GM18909 (cell line): ENCODE measurements around the gene SCAPER.

Source experiments
- ATAC-seq: cut with Tn5 transposase; IDR thresholded peaks from one replicate; pipeline ENCODE4 v1.9.1; 2021; ENCODE audit warnings: mild to moderate bottlenecking; ENCODE audit not compliant: unreplicated experiment, poor library complexity

Gene SCAPER

DNA sequence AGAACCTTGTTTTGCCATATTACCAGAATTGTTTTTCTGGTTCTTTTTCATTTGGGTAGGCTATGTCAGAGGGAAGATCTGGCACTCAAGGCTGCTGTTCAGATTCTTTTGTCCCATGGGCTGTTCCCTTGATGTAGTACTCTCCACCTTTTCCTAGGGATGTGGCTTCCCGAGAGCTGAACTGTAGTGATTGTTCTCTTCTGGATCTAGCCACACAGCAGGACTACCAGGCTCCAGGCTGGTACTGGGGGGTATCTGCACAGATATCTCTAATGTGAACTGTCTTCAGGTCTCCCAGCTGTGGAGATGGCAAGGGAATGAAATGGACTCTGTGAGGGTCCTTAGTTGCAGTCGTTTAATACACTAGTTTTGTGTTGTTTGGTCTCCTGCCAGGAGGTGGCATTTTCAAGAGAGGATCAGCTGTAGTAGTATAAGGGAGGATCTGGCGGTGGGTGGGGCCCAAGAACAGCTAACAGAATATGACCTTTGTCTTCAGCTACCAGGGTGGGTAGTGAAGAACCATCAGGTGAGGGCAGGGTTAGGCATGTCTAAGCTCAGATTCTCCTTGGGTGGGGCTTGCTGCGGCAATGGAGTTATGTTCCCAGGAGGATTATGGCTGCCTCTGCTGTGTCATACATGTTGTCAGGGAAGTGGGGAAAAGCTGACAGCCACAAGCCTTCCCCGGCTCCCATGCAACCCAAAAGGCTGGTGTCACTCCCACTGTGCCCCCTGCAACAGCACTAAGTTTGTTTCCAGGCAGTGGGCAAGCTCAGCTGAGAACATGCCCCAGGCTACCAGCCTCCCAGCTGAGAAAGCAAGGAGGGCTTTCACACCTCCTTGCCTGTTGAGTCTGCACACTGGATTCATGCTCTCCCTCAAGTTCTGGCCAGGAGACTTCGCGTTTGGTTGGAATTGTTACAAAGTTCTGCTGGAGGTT lies 316.1 kb downstream of the SCAPER start:
- no peak for ATAC-seq

DNA sequence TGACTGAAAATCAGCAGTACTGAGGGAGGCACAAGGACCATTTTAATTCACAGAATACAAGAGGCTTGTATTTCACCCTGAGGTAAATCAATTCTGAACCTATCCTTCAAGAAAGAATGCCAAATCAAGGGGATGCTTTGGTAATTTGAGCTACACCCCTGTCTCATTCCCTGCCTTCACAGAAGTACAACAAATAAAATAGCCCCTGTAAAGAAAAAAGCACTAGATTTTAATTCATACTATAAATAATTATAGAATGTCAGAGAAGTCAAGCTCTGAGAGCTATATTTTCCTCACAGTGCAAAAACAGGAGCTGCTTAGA lies 319.6 kb downstream of the SCAPER start:
- ATAC-seq: no peak

DNA sequence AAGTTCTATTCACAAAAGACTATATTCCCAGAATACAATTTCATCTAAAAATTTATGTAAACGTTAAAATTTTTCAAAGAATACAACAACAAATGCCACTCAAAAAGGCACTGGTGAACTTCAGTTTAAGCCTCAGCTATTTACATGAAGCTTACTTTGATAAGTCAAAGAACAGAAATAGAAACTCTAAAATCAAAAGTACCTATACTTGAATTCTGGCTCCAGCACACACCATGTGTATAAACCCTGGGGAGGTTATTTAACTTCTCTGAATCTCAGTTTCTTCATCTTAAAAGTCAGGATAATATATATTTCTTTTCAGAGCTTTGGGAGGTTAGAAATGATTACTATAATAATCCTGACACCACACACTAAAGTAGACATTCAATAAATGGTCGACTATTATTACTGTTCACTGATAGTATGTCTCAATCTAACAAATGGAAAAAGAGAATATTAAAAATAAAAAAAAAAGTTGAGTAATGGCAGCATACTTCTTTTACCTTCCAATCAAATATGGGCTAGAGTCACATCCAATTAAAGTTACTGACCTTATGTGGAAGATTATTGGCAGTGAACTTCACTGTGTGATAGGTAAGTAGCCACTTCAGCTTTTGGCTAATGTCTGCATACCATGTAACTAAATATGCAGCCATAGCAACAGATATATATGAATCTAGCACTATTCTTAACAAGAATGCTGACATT lies 320.1 kb downstream of the SCAPER start:
- no peak for ATAC-seq

DNA sequence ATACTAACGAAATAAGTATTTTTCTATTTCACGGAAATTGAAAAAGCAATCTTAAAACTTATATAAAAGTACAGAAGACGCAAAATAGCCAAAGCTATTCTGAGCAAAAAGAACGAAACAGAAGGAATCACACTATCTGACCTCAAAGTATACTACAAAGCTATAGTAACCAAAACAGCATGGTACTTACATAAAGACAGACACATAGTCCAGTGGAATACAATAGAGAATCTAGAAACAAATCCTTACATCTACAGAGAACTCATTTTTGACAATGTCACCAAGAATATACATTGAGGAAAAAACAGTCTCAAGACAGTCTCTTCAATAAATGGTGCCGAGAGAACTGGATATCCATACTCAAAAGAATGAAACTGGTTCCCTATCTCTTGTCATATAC lies 322.6 kb downstream of the SCAPER start:
- no peak for ATAC-seq

DNA sequence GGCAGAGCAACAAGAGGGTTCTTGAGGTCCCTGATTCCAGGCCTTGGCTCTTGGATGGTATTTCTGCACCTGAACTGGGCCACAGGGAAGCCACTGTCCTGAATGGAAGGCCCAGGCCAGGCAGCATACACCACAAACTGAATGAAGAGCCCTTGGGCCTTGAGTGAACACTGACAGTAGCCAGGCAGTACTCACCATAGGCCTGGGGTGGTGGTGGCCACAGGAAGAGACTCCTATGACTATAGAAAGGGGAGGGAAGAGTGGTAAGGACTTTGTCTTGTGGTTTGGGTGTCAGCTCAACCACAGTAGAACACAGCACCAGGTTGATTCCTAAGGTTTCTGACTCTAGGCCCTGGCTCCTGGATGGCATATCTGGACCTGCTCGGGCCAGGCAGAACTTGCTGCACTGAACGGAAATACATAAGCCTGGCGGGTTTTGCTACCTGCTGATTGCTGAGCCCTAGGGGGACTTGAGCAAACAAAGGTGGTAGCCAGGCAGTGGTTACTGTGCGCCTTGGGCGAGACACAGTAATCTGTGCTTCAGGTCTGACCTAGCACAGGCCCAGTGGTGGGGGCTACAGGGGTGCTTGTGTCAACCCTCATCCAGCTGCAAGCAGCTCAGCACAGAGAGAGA lies 327.1 kb downstream of the SCAPER start:
- ATAC-seq: no peak

DNA sequence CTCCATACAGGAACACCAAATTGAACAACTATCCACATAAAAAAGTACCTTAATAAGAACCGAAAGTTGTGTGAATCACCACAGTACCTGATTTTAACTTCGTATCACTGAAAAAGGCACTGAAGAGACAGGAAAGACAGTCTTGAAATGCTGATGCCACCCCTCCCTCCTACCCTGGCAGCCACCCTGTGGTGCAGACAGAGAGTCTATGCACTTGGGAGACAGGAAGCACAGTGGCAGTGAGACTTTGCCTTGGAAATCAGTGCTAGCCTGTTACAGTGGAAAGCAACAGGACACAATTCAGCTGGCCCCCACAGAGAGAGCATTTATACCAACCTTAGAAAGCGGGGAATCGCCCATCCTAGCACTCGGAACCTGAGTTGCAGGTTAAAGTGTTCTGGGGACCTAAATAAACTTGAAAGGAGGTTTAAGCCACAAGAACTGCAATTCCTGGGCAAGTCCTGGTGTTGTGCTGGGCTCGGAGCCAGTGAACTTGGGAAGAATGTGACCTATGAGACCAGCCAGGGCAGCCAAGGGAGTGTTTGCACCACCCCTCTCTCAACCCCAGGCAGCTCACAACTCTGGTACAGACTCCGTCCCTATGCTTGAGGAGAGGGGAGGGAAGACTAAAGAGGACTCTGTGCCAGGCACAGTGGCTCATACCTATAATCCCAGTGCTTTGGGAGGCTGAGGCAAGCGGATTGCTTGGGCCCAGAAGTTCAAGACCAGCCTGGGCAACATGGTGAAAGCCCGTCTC lies 328.4 kb downstream of the SCAPER start:
- ATAC-seq: no peak

DNA sequence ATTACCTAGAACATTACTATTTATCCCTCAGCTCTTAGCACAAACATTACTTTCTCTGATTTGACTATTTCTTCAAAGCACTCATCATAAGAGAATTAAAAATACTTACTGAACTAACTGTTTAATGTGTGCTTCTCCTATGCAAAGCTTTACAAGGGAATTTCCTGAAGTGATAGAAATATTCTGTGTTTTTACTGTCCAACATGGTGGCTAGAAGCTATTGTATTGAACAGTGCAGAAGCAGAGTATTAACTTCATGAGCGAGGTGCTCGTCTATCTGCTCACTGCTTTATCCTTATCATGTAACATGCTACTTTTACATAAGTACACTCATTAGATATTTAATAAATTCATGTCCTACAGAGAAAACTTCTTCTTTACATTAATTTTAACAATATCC lies 329.5 kb downstream of the SCAPER start:
- ATAC-seq: no peak

DNA sequence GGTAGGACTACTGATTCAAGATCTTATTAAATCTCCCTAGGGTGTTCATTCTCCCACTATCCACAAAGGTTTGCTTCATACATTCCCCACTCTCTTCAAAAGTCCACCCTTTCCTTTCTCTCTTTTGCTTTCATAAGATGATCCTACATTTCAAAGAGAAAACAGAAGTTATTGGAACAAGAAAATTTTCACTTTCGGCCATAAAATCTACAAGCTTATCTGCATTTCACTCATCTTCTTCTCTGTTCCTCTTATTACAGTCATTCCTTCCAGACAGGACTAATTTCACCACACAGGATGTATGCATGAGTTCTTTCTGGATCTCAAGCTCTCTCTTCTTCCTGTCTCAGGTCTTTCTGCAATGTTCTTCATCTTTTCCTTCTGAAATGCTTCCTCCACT lies 329.9 kb downstream of the SCAPER start:
- peak; percentile 87 for ATAC-seq

DNA sequence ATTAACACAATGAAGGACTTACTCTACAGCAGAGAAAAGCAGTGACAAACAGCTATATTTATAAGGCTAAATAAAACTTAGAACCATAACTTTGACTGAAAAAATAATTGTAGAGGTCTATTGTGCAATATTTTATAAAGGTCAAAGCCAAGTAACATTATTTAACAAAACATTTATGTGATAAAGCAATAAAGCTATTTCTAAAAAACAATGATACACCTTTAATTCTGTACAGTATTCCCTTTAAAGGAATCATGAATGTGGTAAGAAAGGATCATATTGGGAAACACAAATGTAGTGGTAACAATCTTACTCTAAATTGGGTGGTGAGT lies 332.2 kb downstream of the SCAPER start:
- ATAC-seq: no peak

DNA sequence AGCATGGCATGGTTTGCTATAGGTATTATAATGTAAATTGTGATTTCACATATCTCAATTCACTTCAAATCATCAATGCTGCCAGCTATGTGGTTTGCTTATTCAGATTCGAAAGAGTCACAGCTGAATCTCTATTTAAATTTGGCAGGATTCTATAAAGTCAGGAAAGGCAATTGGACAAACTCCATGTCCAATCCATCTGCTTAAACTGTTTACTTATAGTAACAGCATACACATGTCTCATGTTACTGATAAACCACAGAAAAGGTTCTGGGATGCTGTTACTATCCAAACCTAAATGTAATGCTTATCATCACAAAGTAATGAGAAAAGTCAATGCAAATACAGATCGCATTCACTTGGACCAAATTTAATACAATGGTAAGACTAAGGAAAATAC lies 338.9 kb downstream of the SCAPER start:
- ATAC-seq: no peak

DNA sequence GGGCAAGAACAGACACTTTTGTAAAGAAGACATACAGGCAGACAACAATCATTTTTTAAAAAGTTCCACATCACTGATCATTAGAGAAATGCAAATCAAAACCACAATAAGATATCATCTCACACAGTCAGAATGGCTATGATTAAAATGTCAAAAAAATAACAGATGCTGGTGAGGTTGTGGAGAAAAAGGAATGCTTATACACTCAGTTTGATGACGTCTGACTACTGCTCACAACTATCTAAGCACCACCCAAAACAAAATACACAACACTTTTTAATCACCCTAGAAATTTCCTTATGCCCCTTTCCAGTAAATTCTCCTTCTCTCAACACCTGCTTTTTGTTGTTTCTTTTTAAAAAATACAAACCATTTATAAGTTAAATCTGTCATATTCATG lies 339.8 kb downstream of the SCAPER start:
- ATAC-seq: no peak

DNA sequence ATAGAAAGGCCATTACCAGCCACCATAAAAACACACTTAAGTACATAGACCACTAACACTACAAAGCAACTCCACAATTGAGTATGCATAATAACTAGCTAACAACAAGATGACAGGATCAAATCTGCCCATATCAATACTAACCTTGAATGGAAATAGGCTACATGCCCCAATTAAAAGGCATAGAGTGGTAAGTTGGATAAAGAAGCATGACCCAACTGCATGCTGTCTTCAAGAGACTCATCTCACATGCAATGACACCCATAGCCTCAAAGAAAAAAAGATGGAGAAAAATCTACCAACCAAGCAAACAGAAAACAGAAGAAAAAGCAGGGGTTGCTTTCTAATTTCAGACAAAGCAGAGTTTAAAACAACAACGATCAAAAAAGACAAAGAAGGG lies 349.9 kb downstream of the SCAPER start:
- ATAC-seq: no peak

DNA sequence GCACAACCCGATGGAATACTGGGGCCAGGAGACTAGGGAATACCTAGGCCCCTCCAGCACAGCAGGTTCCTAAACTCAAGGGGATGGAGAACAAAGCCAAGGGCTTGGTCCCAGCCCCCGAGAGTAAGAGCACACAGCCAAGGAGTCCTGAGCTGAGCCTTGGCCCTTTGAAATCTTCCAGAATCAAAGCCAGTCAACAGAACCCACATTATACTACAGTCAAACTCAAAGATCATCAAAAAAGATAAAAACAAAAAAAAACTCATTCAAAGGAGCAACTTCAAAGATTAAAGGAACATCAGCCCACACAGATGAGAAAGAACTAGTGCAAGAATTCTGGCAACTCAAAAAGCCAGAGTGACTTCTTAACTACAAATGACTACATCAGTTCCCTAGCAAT lies 351.6 kb downstream of the SCAPER start:
- no peak for ATAC-seq

DNA sequence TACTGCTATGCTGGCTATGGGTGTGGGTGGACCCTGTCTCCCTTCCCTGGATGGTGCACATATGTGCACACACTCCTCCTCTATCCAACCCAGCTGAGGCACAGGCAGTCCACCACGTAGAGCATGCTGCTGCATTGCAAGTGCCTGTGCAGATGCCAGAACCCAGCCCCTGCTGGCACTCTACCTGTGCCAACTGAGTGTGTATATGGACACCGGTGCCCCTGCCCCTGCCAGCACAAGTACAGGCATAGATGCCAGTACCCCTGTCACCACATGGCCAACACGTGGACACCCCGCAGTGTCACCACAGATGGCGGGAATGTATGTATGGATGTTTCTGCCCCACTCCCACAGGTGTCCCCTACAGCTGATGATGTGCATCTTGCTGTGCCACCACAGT lies 352.0 kb downstream of the SCAPER start:
- no peak for ATAC-seq

DNA sequence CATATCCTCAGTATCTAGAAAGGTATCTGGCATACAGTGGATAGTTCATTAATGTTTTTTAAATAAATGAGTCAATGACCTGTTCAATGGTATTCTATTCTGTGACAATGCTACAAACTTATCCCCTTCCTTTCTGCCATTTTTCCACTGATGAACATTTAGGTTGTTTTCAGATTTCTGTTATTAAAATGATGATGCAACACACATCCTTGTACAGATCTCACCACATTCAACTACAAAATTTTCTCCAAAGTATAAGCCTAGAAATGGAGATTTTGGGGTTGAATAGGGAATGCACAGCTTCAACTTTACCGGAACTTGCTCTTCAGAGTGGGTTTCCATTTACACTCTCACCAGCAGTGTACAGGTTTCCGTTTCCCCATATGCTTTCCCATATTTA lies 358.3 kb downstream of the SCAPER start:
- no peak for ATAC-seq

DNA sequence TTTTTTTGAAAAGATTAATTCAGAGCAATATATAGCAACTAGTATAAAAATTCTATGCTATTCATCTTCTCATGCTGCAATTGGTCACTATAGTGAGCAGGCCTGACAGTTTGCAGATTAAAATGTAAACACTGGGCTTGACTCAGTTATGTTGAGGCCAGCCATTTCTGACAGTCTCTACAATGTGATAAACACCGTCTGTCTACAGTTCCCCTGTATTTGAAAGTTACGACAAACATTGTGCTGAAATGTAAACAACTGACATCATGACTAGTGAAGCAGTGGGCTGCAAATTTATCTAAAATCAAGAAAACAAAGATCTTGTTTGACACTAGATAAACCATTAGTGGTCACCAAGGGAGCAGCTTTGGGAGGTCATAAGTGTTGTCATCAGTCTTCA lies 371.1 kb downstream of the SCAPER start:
- no peak for ATAC-seq

DNA sequence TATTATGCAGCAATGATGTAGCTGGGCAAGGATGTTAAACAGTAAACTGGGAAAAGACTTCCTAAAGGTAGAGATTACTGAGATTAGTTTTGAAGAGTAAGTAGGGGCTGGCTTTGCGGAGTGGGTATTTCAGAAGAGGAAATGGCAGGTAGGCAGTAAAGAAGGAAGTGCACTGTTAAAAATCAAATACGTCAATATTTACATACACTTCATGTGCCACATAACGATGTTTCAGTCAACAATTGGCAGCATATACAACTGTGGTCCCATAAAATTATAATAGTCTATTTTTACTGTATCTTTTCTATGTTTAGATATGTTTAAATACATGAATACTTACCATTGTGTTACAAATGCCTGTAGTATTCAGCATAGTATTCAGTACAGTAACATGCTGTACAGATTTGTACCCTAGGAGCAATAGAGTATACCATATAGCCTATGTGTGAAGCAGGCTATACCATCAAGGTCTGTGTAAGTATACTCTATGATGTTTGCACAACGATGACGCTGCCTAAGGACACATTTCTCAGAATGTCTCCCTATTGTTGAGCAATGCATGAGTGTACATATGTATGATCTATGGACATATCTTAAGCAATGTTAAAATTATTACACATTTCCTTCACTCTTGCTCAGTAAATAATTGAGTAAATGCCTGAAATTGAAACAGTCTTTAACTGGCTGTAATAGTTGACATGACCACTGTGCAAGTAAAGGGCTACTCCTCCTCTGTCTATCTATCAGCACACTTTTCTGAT lies 371.9 kb downstream of the SCAPER start:
- ATAC-seq: no peak

DNA sequence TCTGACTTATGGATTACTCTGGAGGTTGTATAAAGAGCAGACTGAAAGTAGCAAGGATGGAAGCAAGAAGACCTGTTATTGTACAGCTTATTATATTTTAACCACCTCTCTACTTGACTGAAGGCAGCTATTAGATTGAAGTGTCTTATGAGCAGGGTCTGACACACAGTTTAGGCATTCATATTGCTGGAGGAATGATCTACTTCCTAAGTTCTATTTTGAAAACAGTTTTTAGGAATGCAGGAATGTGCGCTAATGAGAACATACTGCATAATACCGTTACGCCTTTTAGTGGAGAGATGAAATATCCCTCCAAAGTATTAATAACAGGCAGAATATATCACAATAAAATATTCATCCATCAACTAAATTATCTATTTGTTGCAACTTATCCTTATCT lies 375.2 kb downstream of the SCAPER start:
- no peak for ATAC-seq

DNA sequence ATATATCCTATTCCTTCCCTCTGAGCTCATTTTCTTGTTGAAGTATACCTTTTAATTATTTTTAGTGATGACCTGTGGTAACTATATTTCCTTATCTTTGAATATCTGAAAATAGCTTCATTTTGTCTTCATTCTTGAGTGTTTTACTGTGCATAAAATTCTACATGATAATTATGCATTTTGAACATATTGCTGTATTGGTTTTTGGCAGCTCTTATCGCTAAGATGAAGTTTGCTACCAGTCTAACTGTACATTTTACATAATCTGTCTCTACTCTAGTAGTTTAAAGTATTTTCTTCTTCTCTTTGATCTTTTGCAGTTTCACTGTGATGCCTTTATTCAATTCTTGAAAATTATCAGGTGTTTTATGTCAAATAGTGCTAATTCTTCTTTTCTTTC lies 379.0 kb downstream of the SCAPER start:
- no peak for ATAC-seq

DNA sequence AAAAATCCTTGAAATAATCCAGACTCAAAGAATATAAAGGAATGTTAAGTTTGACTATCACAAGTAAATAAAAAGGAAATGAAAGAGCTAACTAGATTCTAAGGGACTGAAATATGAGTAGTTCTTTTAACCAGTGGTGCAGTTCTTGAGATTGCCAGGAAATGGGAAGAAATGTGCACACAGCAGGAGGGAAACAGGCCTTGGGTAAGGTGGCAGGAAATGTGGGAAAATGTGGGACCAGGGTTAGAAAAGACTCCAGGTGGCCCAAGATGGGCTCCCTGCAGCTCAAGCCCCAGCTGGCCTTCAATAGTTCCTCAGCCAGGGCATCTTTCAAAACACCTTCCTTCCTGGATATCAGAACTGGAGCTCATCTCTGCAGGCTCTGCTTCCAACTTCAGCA lies 387.2 kb downstream of the SCAPER start:
- ATAC-seq: no peak
